Gastroesophageal sphincter (tissue), 3 donors: Measurements from ENCODE around the gene ZBTB20.

Experiments used
- CTCF ChIP-seq, 4 experiments: fragments of 200-600 bp in 2 of 4; fragments of 450-650 bp in 2 of 4; sonication (generic) in 1 of 4; IDR thresholded peaks; one replicate each; pipeline ENCODE4 v1.5.1; 2017 to 2019; ENCODE audit warnings: antibody characterized with exemption in 4 of 4, mild to moderate bottlenecking in 2 of 4, moderate library complexity in 2 of 4
- EP300 ChIP-seq: sonication (generic); formaldehyde crosslinking; IDR thresholded peaks from one replicate; pipeline ENCODE4 v1.6.1; 2017; ENCODE audit warnings: antibody characterized with exemption, mild to moderate bottlenecking
- POLR2AphosphoS5 ChIP-seq: sonication (generic); formaldehyde crosslinking; IDR thresholded peaks from one replicate; pipeline ENCODE4 v1.6.1; 2017; ENCODE audit warnings: antibody characterized with exemption

GRCh38 chr3:114502204-114502603, 644.9 kb downstream of the ZBTB20 start:
- TF ChIP-seq CTCF (IDR thresholded peaks at IDR 0.05) (no peak), EP300 (no peak), POLR2AphosphoS5 (no peak)
